DND-41 (cell line): ENCODE measurements around the gene CFAP97D2.
"Not testable (repeated sequence)": the region's sequence is repeated elsewhere in the genome, so short reads cannot be mapped to it uniquely, and the experiment has no call there.

Source experiments
- CTCF ChIP-seq: IDR thresholded peaks from 2 replicates; pipeline ENCODE4 v1.5.1; 2012; ENCODE audit warnings: borderline replicate concordance, low read length, moderate library complexity, mild to moderate bottlenecking; ENCODE audit not compliant: poor library complexity, severe bottlenecking; ENCODE audit errors: extremely low read depth
- EZH2 ChIP-seq: IDR thresholded peaks from 3 replicates; pipeline ENCODE4 v1.6.1; 2012; ENCODE audit warnings: borderline replicate concordance, low read depth, mild to moderate bottlenecking, moderate library complexity, low read length, inconsistent platforms; ENCODE audit not compliant: severe bottlenecking

- TF ChIP-seq CTCF, EZH2: not testable (repeated sequence)
These were observed 72.8 kb downstream of the CFAP97D2 start for GRCh38 chr13:114251639-114252440.
